Measurements from ENCODE around the gene KHDC1L. TPM values are rescaled to one million over a fixed set of nuclear protein-coding genes. Genes with fewer than 3 reads are reported as not detected.
"Not testable (repeated sequence)": the region's sequence is repeated elsewhere in the genome, so short reads cannot be mapped to it uniquely, and the experiment has no call there.

KHDC1L gene
- total RNA-seq, 1 experiment from 2014 or later = not detected

GRCh38 chr6:73203098-73203497 lies 22.2 kb downstream of the KHDC1L start:
- Mint-ChIP-seq H3K27me3 (ENCODE audit: unreplicated experiment) (no peaks in the 10 kb centered on the region), H3K9me3 (ENCODE audit: low read depth, unreplicated experiment) (peaks cover 3% of the 10 kb centered on the region), H3K4me1 (ENCODE audit: low read depth, unreplicated experiment) (no peaks in the 10 kb centered on the region), H3K4me3 (ENCODE audit: low read depth, unreplicated experiment) (no peak overlapping the region), H3K27ac (ENCODE audit: unreplicated experiment) (no peak overlapping the region), H3K36me3 (ENCODE audit: insufficient read depth, unreplicated experiment) (no peaks in the 10 kb centered on the region)
- DNase-seq = no peak
- intact Hi-C loops (cut with micrococcal nuclease; ENCODE audit: unreplicated experiment) = no loop called here
- TF ChIP-seq CTCF (IDR thresholded peaks at IDR 0.05; ENCODE audit: unreplicated experiment) = no peak
- BruUV-seq (replicated peaks) = no TSS peak
- CTCF ChIA-PET = no interaction called here

- no peaks in the 10 kb centered on the region for H3K36me3 Mint-ChIP-seq (ENCODE audit: insufficient read depth, unreplicated experiment)
- TF ChIP-seq CTCF (IDR thresholded peaks at IDR 0.05; ENCODE audit: unreplicated experiment) = no peak
- DNase-seq = no peak
- H3K9me3 Mint-ChIP-seq (ENCODE audit: low read depth, unreplicated experiment) = no peaks in the 10 kb centered on the region
- H3K4me3 Mint-ChIP-seq (ENCODE audit: low read depth, unreplicated experiment) = no peak overlapping the region
- H3K27me3 Mint-ChIP-seq (ENCODE audit: unreplicated experiment) = no peaks in the 10 kb centered on the region
- H3K27ac Mint-ChIP-seq (ENCODE audit: unreplicated experiment) = no peak overlapping the region
- no peaks in the 10 kb centered on the region for H3K4me1 Mint-ChIP-seq (ENCODE audit: low read depth, unreplicated experiment)
- no TSS peak for BruUV-seq (replicated peaks)
- CTCF ChIA-PET = no interaction called here
- intact Hi-C loops (cut with micrococcal nuclease; ENCODE audit: unreplicated experiment) = no loop called here
These were observed 24.6 kb downstream of the KHDC1L start for GRCh38 chr6:73200735-73201134.

- BruUV-seq (replicated peaks) = no TSS peak
- CTCF ChIA-PET = no interaction called here
- Mint-ChIP-seq H3K27me3 (ENCODE audit: unreplicated experiment) (no peaks in the 10 kb centered on the region), H3K9me3 (ENCODE audit: low read depth, unreplicated experiment) (no peaks in the 10 kb centered on the region), H3K36me3 (ENCODE audit: insufficient read depth, unreplicated experiment) (no peaks in the 10 kb centered on the region), H3K4me1 (ENCODE audit: low read depth, unreplicated experiment) (no peaks in the 10 kb centered on the region), H3K27ac (ENCODE audit: unreplicated experiment) (no peak overlapping the region), H3K4me3 (ENCODE audit: low read depth, unreplicated experiment) (no peak overlapping the region)
- no peak for DNase-seq
- intact Hi-C loops (cut with micrococcal nuclease; ENCODE audit: unreplicated experiment) = no loop called here
- no peak for TF ChIP-seq CTCF (IDR thresholded peaks at IDR 0.05; ENCODE audit: unreplicated experiment)
These were observed 25.0 kb downstream of the KHDC1L start for GRCh38 chr6:73200247-73200646.

GRCh38 chr6:73194744-73195143 lies 30.6 kb downstream of the KHDC1L start:
- no peak for DNase-seq
- Mint-ChIP-seq H3K36me3 (ENCODE audit: insufficient read depth, unreplicated experiment) (no peaks in the 10 kb centered on the region), H3K4me1 (ENCODE audit: low read depth, unreplicated experiment) (no peaks in the 10 kb centered on the region), H3K4me3 (ENCODE audit: low read depth, unreplicated experiment) (no peak overlapping the region), H3K27me3 (ENCODE audit: unreplicated experiment) (no peaks in the 10 kb centered on the region), H3K27ac (ENCODE audit: unreplicated experiment) (no peak overlapping the region), H3K9me3 (ENCODE audit: low read depth, unreplicated experiment) (no peaks in the 10 kb centered on the region)
- CTCF ChIA-PET = no interaction called here
- no TSS peak for BruUV-seq (replicated peaks)
- intact Hi-C loops (cut with micrococcal nuclease; ENCODE audit: unreplicated experiment) = no loop called here
- no peak for TF ChIP-seq CTCF (IDR thresholded peaks at IDR 0.05; ENCODE audit: unreplicated experiment)

- H3K4me3 Mint-ChIP-seq (ENCODE audit: low read depth, unreplicated experiment); H3K27me3 Mint-ChIP-seq (ENCODE audit: unreplicated experiment); H3K9me3 Mint-ChIP-seq (ENCODE audit: low read depth, unreplicated experiment); intact Hi-C loops (cut with micrococcal nuclease; ENCODE audit: unreplicated experiment); CTCF ChIA-PET; DNase-seq; H3K27ac Mint-ChIP-seq (ENCODE audit: unreplicated experiment); BruUV-seq (replicated peaks); H3K4me1 Mint-ChIP-seq (ENCODE audit: low read depth, unreplicated experiment); H3K36me3 Mint-ChIP-seq (ENCODE audit: insufficient read depth, unreplicated experiment): not testable (repeated sequence)
These were observed 32.0 kb downstream of the KHDC1L start for GRCh38 chr6:73193302-73193701.
